Astrocyte of the cerebellum (primary cell): ENCODE data around the gene PRXL2A.
"Not testable (repeated sequence)": the region's sequence is repeated elsewhere in the genome, so short reads cannot be mapped to it uniquely, and the experiment has no call there.

Experiments used
- DNase-seq: peaks from one replicate; pipeline ENCODE4 v3.0.0-alpha.2; 2011; ENCODE audit warnings: low read depth
- H3K4me3 ChIP-seq: 2 replicates; pipeline ENCODE4 v1.5.1; 2011; ENCODE audit warnings: mild to moderate bottlenecking, low read depth, low read length, moderate library complexity
- CTCF ChIP-seq: IDR thresholded peaks from 2 replicates; pipeline ENCODE4 v1.5.1; 2012; ENCODE audit warnings: low read length, low read depth, moderate library complexity, mild to moderate bottlenecking; ENCODE audit errors: missing control alignments
- in situ Hi-C: cut with HindIII; loops from 2 replicates; pipeline ENCODE4 v1.10.0; 2017; ENCODE audit warnings: low sequenced_read_pairs

Gene PRXL2A

GRCh38 chr10:80414142-80414895 is 6.0 kb downstream of the PRXL2A start:
- no peak for DNase-seq
- TF ChIP-seq CTCF = no peak
- in situ Hi-C loops = no loop called here
- H3K4me3 ChIP-seq = no peak overlapping the region

GRCh38 chr10:80415734-80416478 is 7.6 kb downstream of the PRXL2A start:
- H3K4me3 ChIP-seq = no peak overlapping the region
- in situ Hi-C loops = no loop called here
- no peak for TF ChIP-seq CTCF

GRCh38 chr10:80416479-80417098 is 8.2 kb downstream of the PRXL2A start:
- DNase-seq = peak; percentile 49
- TF ChIP-seq CTCF = no peak
- in situ Hi-C loops = no loop called here

More at GRCh38 chr10:80415734-80416478, 7.6 kb downstream of the PRXL2A start:
- no peak for DNase-seq

GRCh38 chr10:80417256-80417655 is 8.9 kb downstream of the PRXL2A start:
- in situ Hi-C loops, H3K4me3 ChIP-seq, DNase-seq: not testable (repeated sequence)

More at GRCh38 chr10:80416479-80417098, 8.2 kb downstream of the PRXL2A start:
- H3K4me3 ChIP-seq = no peak overlapping the region

GRCh38 chr10:80421050-80421706 is 12.8 kb downstream of the PRXL2A start:
- DNase-seq = no peak
- H3K4me3 ChIP-seq = no peak overlapping the region
- TF ChIP-seq CTCF = no peak
- in situ Hi-C loops = no loop called here

GRCh38 chr10:80421707-80422536 is 13.6 kb downstream of the PRXL2A start:
- no peak overlapping the region for H3K4me3 ChIP-seq
- in situ Hi-C loops = no loop called here
- no peak for TF ChIP-seq CTCF
- no peak for DNase-seq
